ENCODE data around the gene BSND. TPM values are rescaled to one million over a fixed set of nuclear protein-coding genes. Genes with fewer than 3 reads are reported as not detected.

The BSND gene
- total and polyA plus RNA-seq, 2 experiments from 2014 or later, result 0.21 to 0.23 TPM

DNA sequence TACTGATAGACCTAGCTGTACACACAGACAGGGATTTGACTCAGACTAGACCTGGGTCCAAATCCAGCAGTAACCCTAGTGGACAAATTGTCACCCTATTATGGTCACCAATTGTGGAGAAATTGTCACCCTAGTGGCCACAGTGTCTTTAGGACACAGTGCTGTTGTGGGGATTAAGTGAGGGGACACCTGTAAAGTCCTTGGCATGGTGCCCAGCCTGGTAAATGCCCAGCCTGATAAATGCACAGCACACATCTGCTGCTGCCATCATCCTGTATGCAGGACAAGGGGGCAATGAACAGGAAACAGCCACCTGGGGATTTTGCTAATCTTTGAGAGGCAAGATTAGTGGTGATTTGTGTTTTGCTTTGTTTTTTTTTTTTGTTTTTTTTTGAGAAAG, 16.0 kb upstream of the BSND start:
- Histone ChIP-seq H3K36me3 (replicated peaks; ENCODE audit: insufficient read depth, low read depth) (no peaks in the 10 kb centered on the region), H3K27me3 (peaks cover 38% of the 10 kb centered on the region), H3K4me2 (no peak overlapping the region), H3K27ac (no peak overlapping the region), H3K79me2 (no peaks in the 10 kb centered on the region), H4K20me1 (ENCODE audit: insufficient read depth, poor library complexity, severe bottlenecking) (no peaks in the 10 kb centered on the region), H2AFZ (no peak overlapping the region), H3K9me3 (ENCODE audit: low read depth) (no peaks in the 10 kb centered on the region), H3K4me1 (ENCODE audit: insufficient read depth) (peaks cover 5% of the 10 kb centered on the region), H3K4me3 (no peak overlapping the region), H3K9me2 (replicated peaks; ENCODE audit: insufficient read depth) (no peaks in the 10 kb centered on the region)
- DNase-seq (ENCODE audit: low spot score), result no peak
- TF ChIP-seq, protein P1, sequence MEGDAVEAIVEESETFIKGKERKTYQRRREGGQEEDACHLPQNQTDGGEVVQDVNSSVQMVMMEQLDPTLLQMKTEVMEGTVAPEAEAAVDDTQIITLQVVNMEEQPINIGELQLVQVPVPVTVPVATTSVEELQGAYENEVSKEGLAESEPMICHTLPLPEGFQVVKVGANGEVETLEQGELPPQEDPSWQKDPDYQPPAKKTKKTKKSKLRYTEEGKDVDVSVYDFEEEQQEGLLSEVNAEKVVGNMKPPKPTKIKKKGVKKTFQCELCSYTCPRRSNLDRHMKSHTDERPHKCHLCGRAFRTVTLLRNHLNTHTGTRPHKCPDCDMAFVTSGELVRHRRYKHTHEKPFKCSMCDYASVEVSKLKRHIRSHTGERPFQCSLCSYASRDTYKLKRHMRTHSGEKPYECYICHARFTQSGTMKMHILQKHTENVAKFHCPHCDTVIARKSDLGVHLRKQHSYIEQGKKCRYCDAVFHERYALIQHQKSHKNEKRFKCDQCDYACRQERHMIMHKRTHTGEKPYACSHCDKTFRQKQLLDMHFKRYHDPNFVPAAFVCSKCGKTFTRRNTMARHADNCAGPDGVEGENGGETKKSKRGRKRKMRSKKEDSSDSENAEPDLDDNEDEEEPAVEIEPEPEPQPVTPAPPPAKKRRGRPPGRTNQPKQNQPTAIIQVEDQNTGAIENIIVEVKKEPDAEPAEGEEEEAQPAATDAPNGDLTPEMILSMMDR (IDR thresholded peaks at IDR 0.05; ENCODE audit: poor library complexity), result no peak
- no peak for TF ChIP-seq EZH2 (IDR thresholded peaks at IDR 0.05; ENCODE audit: borderline replicate concordance)

DNA sequence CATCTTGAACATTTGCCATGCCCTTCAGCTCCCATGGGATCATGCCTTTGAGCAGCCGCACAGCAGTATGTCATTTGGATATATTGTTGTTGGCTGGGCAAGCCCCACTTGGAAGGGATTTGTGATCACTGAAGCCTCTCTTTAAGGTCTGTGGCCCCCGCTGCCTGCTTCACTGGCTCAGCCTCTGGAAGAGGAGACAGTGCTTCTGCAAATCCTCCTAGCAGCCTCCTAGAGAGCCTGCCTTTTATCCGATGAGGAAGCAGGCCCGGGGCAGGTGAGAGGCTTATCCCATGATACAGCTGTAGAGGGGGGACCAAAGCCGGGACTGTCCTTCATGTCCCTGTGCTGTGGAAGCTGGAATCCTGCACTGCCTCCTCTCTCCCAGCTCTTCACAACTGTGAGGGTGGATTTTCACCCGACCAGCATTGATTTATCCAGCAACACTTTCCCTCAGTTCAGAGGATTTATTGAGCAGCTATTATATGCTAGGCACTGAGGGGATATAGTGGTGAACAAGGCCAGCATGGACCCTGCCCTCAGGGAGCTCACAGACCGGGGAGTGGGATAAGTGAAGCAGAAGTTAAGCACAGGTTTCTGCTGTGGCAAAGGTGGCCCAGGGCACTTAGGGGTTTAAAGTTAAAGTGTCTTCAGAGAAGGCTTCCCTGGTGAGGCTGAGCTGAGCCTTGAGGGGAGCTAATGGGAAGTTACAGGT, 14.4 kb upstream of the BSND start:
- Histone ChIP-seq H3K9me3 (ENCODE audit: low read depth) (no peaks in the 10 kb centered on the region), H3K4me2 (no peak overlapping the region), H3K79me2 (no peaks in the 10 kb centered on the region), H3K4me1 (ENCODE audit: insufficient read depth) (peaks cover 5% of the 10 kb centered on the region), H3K36me3 (replicated peaks; ENCODE audit: insufficient read depth, low read depth) (no peaks in the 10 kb centered on the region), H3K27ac (no peak overlapping the region), H4K20me1 (ENCODE audit: insufficient read depth, poor library complexity, severe bottlenecking) (no peaks in the 10 kb centered on the region), H3K27me3 (peaks cover 29% of the 10 kb centered on the region), H3K4me3 (no peak overlapping the region), H2AFZ (no peak overlapping the region), H3K9me2 (replicated peaks; ENCODE audit: insufficient read depth) (no peaks in the 10 kb centered on the region)
- WGBS (ENCODE audit: low lambda C conversion rate, missing lambda C conversion rate), result 68% methylated on average over 7 of the region's 7 CpGs
- DNase-seq (ENCODE audit: low spot score), result no peak
- no peak for TF ChIP-seq EZH2phosphoT487 (IDR thresholded peaks at IDR 0.05; ENCODE audit: low read depth, severe bottlenecking, unreplicated experiment)
- no peak for TF ChIP-seq EZH2 (IDR thresholded peaks at IDR 0.05; ENCODE audit: borderline replicate concordance)
- TF ChIP-seq, protein P1 (IDR thresholded peaks at IDR 0.05; ENCODE audit: poor library complexity), result no peak

DNA sequence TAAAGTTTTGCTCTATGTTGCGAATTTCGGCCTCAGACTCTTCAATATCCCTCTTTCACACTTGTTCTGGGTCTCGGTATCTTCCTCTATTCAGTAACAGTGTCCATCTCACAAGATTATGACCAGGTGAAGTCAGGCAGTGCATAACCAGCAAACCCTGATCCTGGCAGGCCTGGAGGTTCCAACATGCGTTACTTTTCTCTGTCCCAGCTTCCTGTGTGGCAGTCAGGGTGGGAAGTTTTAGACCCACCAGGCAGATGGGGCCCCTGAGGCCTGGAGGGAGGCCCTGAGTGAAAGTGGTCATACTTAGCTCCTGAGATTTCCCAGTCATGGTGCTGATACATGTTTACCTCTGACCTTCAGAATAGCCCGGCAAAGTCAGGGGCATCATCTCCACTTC, 13.2 kb upstream of the BSND start:
- no peak overlapping the region for H3K4me3 ChIP-seq
- no peak overlapping the region for H3K4me2 ChIP-seq
- no peaks in the 10 kb centered on the region for H3K9me3 ChIP-seq (ENCODE audit: low read depth)
- no peak overlapping the region for H2AFZ ChIP-seq
- TF ChIP-seq EZH2 (IDR thresholded peaks at IDR 0.05; ENCODE audit: borderline replicate concordance), result no peak
- TF ChIP-seq, protein P1 (IDR thresholded peaks at IDR 0.05; ENCODE audit: poor library complexity), result no peak
- no peak for TF ChIP-seq EZH2phosphoT487 (IDR thresholded peaks at IDR 0.05; ENCODE audit: low read depth, severe bottlenecking, unreplicated experiment)
- H4K20me1 ChIP-seq (ENCODE audit: insufficient read depth, poor library complexity, severe bottlenecking), result no peaks in the 10 kb centered on the region
- peaks cover 17% of the 10 kb centered on the region for H3K27me3 ChIP-seq
- H3K27ac ChIP-seq, result no peak overlapping the region
- no peaks in the 10 kb centered on the region for H3K9me2 ChIP-seq (replicated peaks; ENCODE audit: insufficient read depth)
- no peaks in the 10 kb centered on the region for H3K4me1 ChIP-seq (ENCODE audit: insufficient read depth)
- H3K79me2 ChIP-seq, result no peaks in the 10 kb centered on the region
- no peak for DNase-seq (ENCODE audit: low spot score)
- 94% methylated on average over 5 of the region's 5 CpGs for WGBS (ENCODE audit: low lambda C conversion rate, missing lambda C conversion rate)
- H3K36me3 ChIP-seq (replicated peaks; ENCODE audit: insufficient read depth, low read depth), result no peaks in the 10 kb centered on the region
